ENCODE data around the gene OOSP2.

The OOSP2 gene

GRCh38 chr11:60040109-60040508, at the start of gene OOSP2:
Gene OOSP2 (plus strand): TSS chr11:60040409. CDS start chr11:60040460, 51 bp downstream.
- no peak within 1 kb of the TSS for H3K4me3 ChIP-seq (ENCODE audit: low read depth, low read length)
- TF ChIP-seq CTCF (IDR thresholded peaks at IDR 0.05; ENCODE audit: low read depth, low read length, missing control alignments): no peak
- DNase-seq (ENCODE audit: low read depth): no peak

GRCh38 chr11:59990421-59990820, 49.8 kb upstream of the OOSP2 start:
- no peak overlapping the region for H3K4me3 ChIP-seq (ENCODE audit: low read depth, low read length)
- DNase-seq (ENCODE audit: low read depth): no peak
- TF ChIP-seq CTCF (IDR thresholded peaks at IDR 0.05; ENCODE audit: low read depth, low read length, missing control alignments): no peak

- no peak for TF ChIP-seq CTCF (IDR thresholded peaks at IDR 0.05; ENCODE audit: low read depth, low read length, missing control alignments)
- no peak for DNase-seq (ENCODE audit: low read depth)
- H3K4me3 ChIP-seq (ENCODE audit: low read depth, low read length): no peak overlapping the region
Observed at GRCh38 chr11:59992425-59992824, 47.8 kb upstream of the OOSP2 start.

- no peak for DNase-seq (ENCODE audit: low read depth)
- TF ChIP-seq CTCF (IDR thresholded peaks at IDR 0.05; ENCODE audit: low read depth, low read length, missing control alignments): no peak
- no peak overlapping the region for H3K4me3 ChIP-seq (ENCODE audit: low read depth, low read length)
Observed at GRCh38 chr11:59997800-59998199, 42.4 kb upstream of the OOSP2 start.

GRCh38 chr11:59999691-60000090, 40.5 kb upstream of the OOSP2 start:
- no peak for TF ChIP-seq CTCF (IDR thresholded peaks at IDR 0.05; ENCODE audit: low read depth, low read length, missing control alignments)
- DNase-seq (ENCODE audit: low read depth): no peak
- no peak overlapping the region for H3K4me3 ChIP-seq (ENCODE audit: low read depth, low read length)

- TF ChIP-seq CTCF (IDR thresholded peaks at IDR 0.05; ENCODE audit: low read depth, low read length, missing control alignments): no peak
- no peak for DNase-seq (ENCODE audit: low read depth)
- H3K4me3 ChIP-seq (ENCODE audit: low read depth, low read length): no peak overlapping the region
Observed at GRCh38 chr11:60003729-60004128, 36.5 kb upstream of the OOSP2 start.

- no peak for TF ChIP-seq CTCF (IDR thresholded peaks at IDR 0.05; ENCODE audit: low read depth, low read length, missing control alignments)
- no peak overlapping the region for H3K4me3 ChIP-seq (ENCODE audit: low read depth, low read length)
- no peak for DNase-seq (ENCODE audit: low read depth)
Observed at GRCh38 chr11:60005360-60005759, 34.8 kb upstream of the OOSP2 start.
